CD14-positive monocyte (primary cell): ENCODE measurements around the gene KMT2C. TPM values are rescaled to one million over a fixed set of nuclear protein-coding genes. Genes with fewer than 3 reads are reported as not detected.
A peak's percentile ranks its signal among the peaks of the same experiment; 100 is the strongest.

Experiments used
- DNase-seq, 3 donors: peaks; one replicate each; pipeline ENCODE4 v3.0.0-alpha.2; 2011 to 2022
- H2AFZ ChIP-seq: 2 replicates; pipeline ENCODE4 v1.6.0; 2012; ENCODE audit warnings: mild to moderate bottlenecking, low read depth, low read length, inconsistent platforms; ENCODE audit not compliant: insufficient read depth, poor library complexity, severe bottlenecking
- H3K27ac ChIP-seq, 2 donors: 1 replicate in 1 of 2; 2 replicates in 1 of 2; pipeline ENCODE4 v1.5.1; 2012 to 2013; ENCODE audit warnings: low read length in 2 of 2, control low read depth in 1 of 2, inconsistent platforms in 1 of 2, low read depth in 1 of 2, mild to moderate bottlenecking in 1 of 2
- H3K27me3 ChIP-seq, 2 donors: one replicate each; pipeline versions ENCODE4 v1.6.0 to v1.6.1; 2011 to 2013; ENCODE audit warnings: low read length in 2 of 2; ENCODE audit not compliant: control insufficient read depth in 2 of 2, insufficient read depth in 2 of 2
- H3K36me3 ChIP-seq, 2 donors: replicated peaks in 1 of 2; 1 replicate in 1 of 2; 2 replicates in 1 of 2; pipeline versions ENCODE4 v1.5.1 to v1.6.1; 2012 to 2013; ENCODE audit warnings: low read length in 2 of 2, control low read depth in 1 of 2, inconsistent platforms in 1 of 2, mild to moderate bottlenecking in 1 of 2; ENCODE audit not compliant: insufficient read depth in 2 of 2, control insufficient read depth in 1 of 2
- H3K4me1 ChIP-seq, 2 donors: 1 replicate in 1 of 2; 2 replicates in 1 of 2; pipeline versions ENCODE4 v1.5.1 to v1.6.1; 2012 to 2013; ENCODE audit warnings: low read length in 2 of 2, control low read depth in 1 of 2, inconsistent platforms in 1 of 2, mild to moderate bottlenecking in 1 of 2, moderate library complexity in 1 of 2; ENCODE audit not compliant: insufficient read depth in 2 of 2, control insufficient read depth in 1 of 2
- H3K4me2 ChIP-seq: replicated peaks from 2 replicates; pipeline ENCODE3; 2012; ENCODE audit warnings: low read length, moderate library complexity, mild to moderate bottlenecking; ENCODE audit not compliant: poor library complexity, severe bottlenecking; ENCODE audit errors: extremely low read depth
- H3K4me3 ChIP-seq, 3 experiments: fragments of 200-600 bp in 1 of 3; sonication (generic) in 1 of 3; replicated peaks in 1 of 3; 1 replicate in 2 of 3; 2 replicates in 1 of 3; pipeline ENCODE4 v1.5.1; 2011 to 2013; ENCODE audit warnings: low read length in 3 of 3, mild to moderate bottlenecking in 3 of 3, control low read depth in 2 of 3, low read depth in 2 of 3, inconsistent platforms in 1 of 3, moderate library complexity in 1 of 3
- H3K79me2 ChIP-seq: 2 replicates; pipeline ENCODE4 v1.6.0; 2012; ENCODE audit warnings: mild to moderate bottlenecking, control low read depth, inconsistent platforms, low read length, moderate library complexity; ENCODE audit not compliant: insufficient read depth
- H3K9ac ChIP-seq: 2 replicates; pipeline ENCODE4 v1.6.0; 2017; ENCODE audit warnings: low read length, mild to moderate bottlenecking; ENCODE audit not compliant: insufficient read depth, poor library complexity, severe bottlenecking
- H3K9me3 ChIP-seq, 2 donors: replicated peaks in 1 of 2; 1 replicate in 1 of 2; 2 replicates in 1 of 2; pipeline versions ENCODE4 v1.5.1 to v1.6.1; 2012 to 2013; ENCODE audit warnings: low read length in 2 of 2, control low read depth in 1 of 2; ENCODE audit not compliant: control insufficient read depth in 1 of 2, insufficient read depth in 1 of 2
- H4K20me1 ChIP-seq: 2 replicates; pipeline ENCODE4 v1.6.0; 2012; ENCODE audit warnings: mild to moderate bottlenecking, low read length, control low read depth, moderate library complexity; ENCODE audit not compliant: insufficient read depth
- H3K27ac Mint-ChIP-seq, 7 donors: one replicate each; pipeline ENCODE4 v1.8.0; 2020; ENCODE audit warnings: mild to moderate bottlenecking in 7 of 7, mixed read lengths in 7 of 7, moderate library complexity in 6 of 7, inconsistent platforms in 2 of 7
- H3K27me3 Mint-ChIP-seq, 3 donors: one replicate each; pipeline ENCODE4 v1.8.0; 2021 to 2022; ENCODE audit warnings: low read depth in 3 of 3, mild to moderate bottlenecking in 3 of 3, mixed read lengths in 3 of 3, moderate library complexity in 3 of 3, inconsistent platforms in 1 of 3
- H3K36me3 Mint-ChIP-seq, 2 donors: one replicate each; pipeline ENCODE4 v1.8.0; 2020; ENCODE audit warnings: mixed read lengths in 2 of 2, inconsistent platforms in 1 of 2, mild to moderate bottlenecking in 1 of 2
- H3K4me1 Mint-ChIP-seq: one replicate; pipeline ENCODE4 v1.8.0; 2020; ENCODE audit warnings: mild to moderate bottlenecking, mixed read lengths
- H3K4me3 Mint-ChIP-seq, 2 donors: one replicate each; pipeline ENCODE4 v1.8.0; 2020; ENCODE audit warnings: mild to moderate bottlenecking in 2 of 2, mixed read lengths in 2 of 2, moderate library complexity in 1 of 2
- H3K9me3 Mint-ChIP-seq, 7 donors: one replicate each; pipeline ENCODE4 v1.8.0; 2020 to 2022; ENCODE audit warnings: mixed read lengths in 7 of 7, mild to moderate bottlenecking in 6 of 7, moderate library complexity in 6 of 7, inconsistent platforms in 2 of 7
- WGBS: methylation state at CpG from one replicate; pipeline ENCODE4 v1.1.5; 2013; ENCODE audit warnings: missing lambda C conversion rate; ENCODE audit not compliant: insufficient coverage; 5-methylcytosine and 5-hydroxymethylcytosine counted together
- intact Hi-C, 2 donors: fragments of 100-400 bp; cut with micrococcal nuclease; formaldehyde crosslinking; loops; one replicate each; pipeline versions ENCODE4 v1.15.0 to v1.15.1; 2023
- polyA plus RNA-seq, 3 donors: library from polyadenylated mRNA; depleted of rRNA in 1 of 3; unstranded in 2 of 3; stranded (reverse) in 1 of 3; fragments of 300-500 nt in 2 of 3; fragments of >200 nt in 1 of 3; fragmentation: Illumina TruSeq in 2 of 3; gene quantifications; 1 replicate in 2 of 3; 2 replicates in 1 of 3; pipeline ENCODE4 v1.2.3, GENCODE V29; 2012 to 2021
- TF ChIP-seq, protein P1 (sequence below): fragments of 200-600 bp; IDR thresholded peaks from one replicate; pipeline ENCODE4 v1.8.0; 2022; ENCODE audit warnings: antibody characterized with exemption, mild to moderate bottlenecking

Gene KMT2C
- polyA plus RNA-seq, 3 donors, result 4.5 to 26.1 (median 7.3) TPM

DNA sequence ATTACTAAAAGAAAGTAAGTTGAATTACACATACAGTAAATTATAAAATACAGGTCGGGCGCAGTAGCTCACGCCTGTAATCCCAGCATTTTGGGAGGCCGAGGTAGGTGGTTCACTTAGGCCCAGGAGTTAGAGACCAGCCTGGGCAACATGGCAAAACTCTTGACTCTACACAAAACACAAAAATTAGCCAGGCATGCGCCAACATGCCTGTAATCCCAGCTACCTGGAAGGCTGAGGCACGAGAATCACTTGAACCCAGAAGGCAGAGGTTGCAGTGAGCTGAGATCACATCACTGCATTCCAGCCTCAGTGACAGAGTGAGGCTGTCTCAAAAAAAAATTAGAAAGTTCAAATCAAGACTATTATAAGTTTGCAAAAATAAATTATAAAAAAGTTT, 235.4 kb downstream of the KMT2C start:
- Histone ChIP-seq H3K27ac (no peak overlapping the region), H3K36me3 (peaks cover 80 to 95% of the 10 kb centered on the region in 2 donors), H3K4me1 (no peaks in the 10 kb centered on the region), H3K9me3 (no peaks in the 10 kb centered on the region), H4K20me1 (peaks cover 14% of the 10 kb centered on the region), H3K9ac (no peak overlapping the region), H3K4me3 (no peak overlapping the region), H3K4me2 (no peak overlapping the region), H2AFZ (no peak overlapping the region), H3K27me3 (no peaks in the 10 kb centered on the region), H3K79me2 (no peaks in the 10 kb centered on the region)
- intact Hi-C loops, result no loop called here
- Mint-ChIP-seq H3K4me3 (no peak overlapping the region), H3K9me3 (peaks cover 0 to 2% (median 0%) of the 10 kb centered on the region in 7 donors), H3K27ac (peak overlapping the region in 1 of 7 donors; percentile 37), H3K4me1 (no peaks in the 10 kb centered on the region), H3K27me3 (no peaks in the 10 kb centered on the region), H3K36me3 (peaks cover 74 to 77% of the 10 kb centered on the region in 2 donors)
- TF ChIP-seq, protein P1, sequence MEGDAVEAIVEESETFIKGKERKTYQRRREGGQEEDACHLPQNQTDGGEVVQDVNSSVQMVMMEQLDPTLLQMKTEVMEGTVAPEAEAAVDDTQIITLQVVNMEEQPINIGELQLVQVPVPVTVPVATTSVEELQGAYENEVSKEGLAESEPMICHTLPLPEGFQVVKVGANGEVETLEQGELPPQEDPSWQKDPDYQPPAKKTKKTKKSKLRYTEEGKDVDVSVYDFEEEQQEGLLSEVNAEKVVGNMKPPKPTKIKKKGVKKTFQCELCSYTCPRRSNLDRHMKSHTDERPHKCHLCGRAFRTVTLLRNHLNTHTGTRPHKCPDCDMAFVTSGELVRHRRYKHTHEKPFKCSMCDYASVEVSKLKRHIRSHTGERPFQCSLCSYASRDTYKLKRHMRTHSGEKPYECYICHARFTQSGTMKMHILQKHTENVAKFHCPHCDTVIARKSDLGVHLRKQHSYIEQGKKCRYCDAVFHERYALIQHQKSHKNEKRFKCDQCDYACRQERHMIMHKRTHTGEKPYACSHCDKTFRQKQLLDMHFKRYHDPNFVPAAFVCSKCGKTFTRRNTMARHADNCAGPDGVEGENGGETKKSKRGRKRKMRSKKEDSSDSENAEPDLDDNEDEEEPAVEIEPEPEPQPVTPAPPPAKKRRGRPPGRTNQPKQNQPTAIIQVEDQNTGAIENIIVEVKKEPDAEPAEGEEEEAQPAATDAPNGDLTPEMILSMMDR, result no peak
- no peak for DNase-seq
- 88% methylated on average over 3 of the region's 6 CpGs for WGBS

DNA sequence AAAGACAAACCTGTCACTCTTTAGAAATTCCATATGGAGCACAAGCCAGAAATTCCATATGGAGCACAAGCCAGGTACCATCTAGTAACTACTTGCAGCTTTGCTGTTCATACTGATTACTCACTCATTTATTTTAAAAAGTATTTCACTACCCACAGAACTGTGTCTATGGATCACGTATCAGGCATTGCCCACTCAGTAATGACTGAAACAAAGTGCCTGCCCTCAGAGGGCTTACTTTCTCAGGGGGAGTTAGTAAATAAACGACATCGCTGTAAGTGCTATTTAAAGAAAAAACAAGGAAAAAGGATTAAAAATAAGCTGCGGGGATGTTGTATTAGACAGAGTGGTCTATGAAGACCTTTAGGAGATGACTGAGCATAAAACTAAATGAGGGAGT, 239.4 kb downstream of the KMT2C start:
- 100% methylated on average over 1 of the region's 4 CpGs for WGBS
- Histone ChIP-seq H3K27me3 (no peaks in the 10 kb centered on the region), H3K9me3 (no peaks in the 10 kb centered on the region), H3K36me3 (peaks cover 91 to 96% of the 10 kb centered on the region in 2 donors), H3K4me3 (no peak overlapping the region), H3K27ac (no peak overlapping the region), H3K79me2 (no peaks in the 10 kb centered on the region), H3K4me1 (no peaks in the 10 kb centered on the region), H4K20me1 (peaks cover 13% of the 10 kb centered on the region), H3K4me2 (no peak overlapping the region), H3K9ac (no peak overlapping the region), H2AFZ (no peak overlapping the region)
- TF ChIP-seq, protein P1, result no peak
- H3K36me3 Mint-ChIP-seq, result peaks cover 75 to 85% of the 10 kb centered on the region in 2 donors
- H3K4me3 Mint-ChIP-seq, result no peak overlapping the region
- intact Hi-C loops, result no loop called here
- no peaks in the 10 kb centered on the region for H3K27me3 Mint-ChIP-seq
- H3K4me1 Mint-ChIP-seq, result no peaks in the 10 kb centered on the region
- H3K27ac Mint-ChIP-seq, result peak overlapping the region in 1 of 7 donors; percentile 32
- peaks cover 0 to 2% (median 0%) of the 10 kb centered on the region in 7 donors for H3K9me3 Mint-ChIP-seq
- no peak for DNase-seq
